Ishikawa (cell line): Measurements from ENCODE around the gene TMEFF2.

ENCODE experiments used
- CEBPB ChIP-seq: IDR thresholded peaks from 2 replicates; pipeline ENCODE4 v1.6.1; 2012
- CREB1 ChIP-seq: IDR thresholded peaks from 2 replicates; pipeline ENCODE4 v1.6.1; 2012; ENCODE audit warnings: low read depth
- EGR1 ChIP-seq: IDR thresholded peaks from 2 replicates; pipeline ENCODE4 v1.6.1; 2012
- EP300 ChIP-seq: IDR thresholded peaks from 2 replicates; pipeline ENCODE4 v1.6.1; 2012; ENCODE audit warnings: borderline replicate concordance
- FOXM1 ChIP-seq: IDR thresholded peaks from 2 replicates; pipeline ENCODE4 v1.6.1; 2012; ENCODE audit warnings: low read depth, borderline replicate concordance
- NFIC ChIP-seq: IDR thresholded peaks from 2 replicates; pipeline ENCODE4 v1.6.1; 2012
- RAD21 ChIP-seq: IDR thresholded peaks from 2 replicates; pipeline ENCODE4 v1.6.1; 2012; ENCODE audit warnings: low read depth
- TAF1 ChIP-seq: IDR thresholded peaks from 2 replicates; pipeline ENCODE4 v1.6.1; 2012; ENCODE audit warnings: low read depth, mild to moderate bottlenecking
- TCF12 ChIP-seq: IDR thresholded peaks from 2 replicates; pipeline ENCODE4 v1.6.1; 2012; ENCODE audit warnings: low read depth
- TEAD4 ChIP-seq: IDR thresholded peaks from 2 replicates; pipeline ENCODE4 v1.6.1; 2012
- YY1 ChIP-seq: IDR thresholded peaks from 2 replicates; pipeline ENCODE4 v1.6.1; 2012; ENCODE audit warnings: low read depth
- ZBTB7A ChIP-seq: IDR thresholded peaks from 2 replicates; pipeline ENCODE4 v1.6.1; 2012; ENCODE audit warnings: low read depth
- TF ChIP-seq, protein P1 (sequence below): IDR thresholded peaks from 2 replicates; pipeline ENCODE4 v1.6.1; 2012
- TF ChIP-seq, protein P2 (sequence below): IDR thresholded peaks from 2 replicates; pipeline ENCODE4 v1.6.1; 2012; ENCODE audit warnings: low read depth, mild to moderate bottlenecking
- TF ChIP-seq, protein P3 (sequence below): IDR thresholded peaks from 2 replicates; pipeline ENCODE4 v1.6.1; 2012

The TMEFF2 gene

DNA sequence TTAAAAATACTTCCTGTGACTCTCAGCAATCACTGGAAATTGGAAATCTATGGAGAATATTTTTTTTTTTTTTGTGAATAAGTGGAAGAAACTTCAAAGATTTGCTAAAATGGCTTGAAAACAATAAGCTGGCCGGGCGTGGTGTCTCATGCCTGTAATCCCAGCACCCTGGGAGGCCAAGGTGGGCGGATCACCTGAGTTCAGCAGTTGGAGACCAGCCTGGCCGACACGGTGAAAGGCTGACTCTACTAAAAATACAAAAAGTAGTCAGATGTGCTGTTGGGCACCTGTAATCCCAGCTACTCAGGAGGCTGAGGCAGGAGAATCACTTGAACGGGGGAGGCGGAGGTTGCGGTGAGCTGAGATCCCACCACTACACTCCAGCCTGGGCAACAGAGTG is 192.3 kb downstream of the TMEFF2 start:
- TF ChIP-seq TAF1 (no peak), CEBPB (no peak), ZBTB7A (no peak), FOXM1 (no peak), EP300 (peak; percentile 51; the same call in 1 of the 2 replicates), EGR1 (peak; percentile 75), TEAD4 (peak; percentile 49; the same call in 1 of the 2 replicates), CREB1 (no peak), TCF12 (peak; percentile 49; the same call in 1 of the 2 replicates)

DNA sequence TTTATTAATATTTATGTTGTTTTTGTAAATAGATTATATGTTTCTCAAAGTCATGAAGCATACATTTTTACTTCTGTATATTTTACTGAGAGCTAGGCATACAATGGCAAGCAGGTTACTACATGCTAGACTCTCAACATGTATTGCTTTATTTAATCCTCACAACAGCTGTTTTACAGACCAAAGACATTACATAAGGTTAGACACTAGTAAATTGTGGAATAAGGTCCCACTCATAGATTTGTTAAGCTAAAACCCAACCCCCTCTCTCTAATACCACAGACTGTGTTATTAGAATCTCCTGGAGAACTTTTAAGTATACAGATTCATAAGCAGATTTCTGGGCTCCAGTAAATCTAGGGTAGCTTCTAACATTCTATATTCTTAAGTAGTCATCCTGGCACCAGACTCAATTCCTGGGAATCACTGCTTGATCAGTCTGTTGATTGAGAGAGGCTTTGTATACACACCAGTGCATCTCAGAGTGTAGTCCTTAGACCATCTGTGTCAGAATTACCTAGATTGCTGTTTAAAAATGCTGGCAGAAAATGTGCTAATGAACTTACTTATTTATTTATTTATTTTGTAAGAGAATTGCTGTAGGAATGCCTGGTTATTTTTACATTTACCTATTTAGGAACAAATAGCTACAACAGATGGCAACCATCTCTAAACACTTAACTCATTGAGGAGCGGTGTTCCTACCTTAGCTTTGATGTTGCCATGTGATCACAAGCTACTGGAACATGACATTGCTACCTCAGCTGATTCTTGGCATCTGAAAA is 194.3 kb downstream of the TMEFF2 start:
- TF ChIP-seq, protein P1, sequence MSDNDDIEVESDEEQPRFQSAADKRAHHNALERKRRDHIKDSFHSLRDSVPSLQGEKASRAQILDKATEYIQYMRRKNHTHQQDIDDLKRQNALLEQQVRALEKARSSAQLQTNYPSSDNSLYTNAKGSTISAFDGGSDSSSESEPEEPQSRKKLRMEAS: no peak
- no peak for TF ChIP-seq ZBTB7A
- TF ChIP-seq NFIC: no peak
- no peak for TF ChIP-seq TAF1
- TF ChIP-seq CEBPB: no peak
- TF ChIP-seq EGR1: no peak

DNA sequence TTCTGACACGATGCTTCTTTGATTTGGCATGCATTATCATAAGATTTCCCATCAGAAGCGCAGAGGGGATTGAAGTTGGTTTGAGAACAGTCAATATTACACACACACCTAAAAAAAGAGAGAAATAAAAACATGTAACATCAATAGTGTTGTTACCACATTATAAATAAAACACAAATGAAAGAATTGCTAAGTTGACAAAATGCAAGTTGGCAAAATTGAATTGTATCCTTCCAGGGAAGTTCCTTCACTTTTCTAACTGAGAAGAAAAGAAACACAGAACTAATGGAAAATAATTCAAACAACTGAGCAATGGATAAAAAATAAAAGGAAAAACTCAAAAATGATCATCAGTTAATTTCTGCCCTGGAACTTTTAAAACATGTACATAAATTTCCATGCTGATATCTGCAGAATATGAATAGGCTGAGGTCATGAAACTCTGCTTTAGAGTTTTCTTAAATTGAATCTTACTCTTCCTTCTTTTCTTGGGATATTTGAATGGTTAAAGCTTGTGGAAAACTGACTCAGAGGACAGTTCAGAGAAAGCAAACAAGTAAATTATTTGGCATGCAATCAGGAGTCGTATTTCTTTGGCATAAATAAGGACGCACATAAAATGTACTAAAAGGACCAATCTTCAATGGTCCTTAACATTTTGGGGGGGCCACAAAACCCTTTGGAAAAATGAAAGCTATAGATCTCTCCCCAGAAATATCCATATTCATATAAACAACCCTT is 195.5 kb downstream of the TMEFF2 start:
- TF ChIP-seq TCF12 (no peak), EGR1 (no peak), RAD21 (no peak), ZBTB7A (no peak)
- TF ChIP-seq, protein P2, sequence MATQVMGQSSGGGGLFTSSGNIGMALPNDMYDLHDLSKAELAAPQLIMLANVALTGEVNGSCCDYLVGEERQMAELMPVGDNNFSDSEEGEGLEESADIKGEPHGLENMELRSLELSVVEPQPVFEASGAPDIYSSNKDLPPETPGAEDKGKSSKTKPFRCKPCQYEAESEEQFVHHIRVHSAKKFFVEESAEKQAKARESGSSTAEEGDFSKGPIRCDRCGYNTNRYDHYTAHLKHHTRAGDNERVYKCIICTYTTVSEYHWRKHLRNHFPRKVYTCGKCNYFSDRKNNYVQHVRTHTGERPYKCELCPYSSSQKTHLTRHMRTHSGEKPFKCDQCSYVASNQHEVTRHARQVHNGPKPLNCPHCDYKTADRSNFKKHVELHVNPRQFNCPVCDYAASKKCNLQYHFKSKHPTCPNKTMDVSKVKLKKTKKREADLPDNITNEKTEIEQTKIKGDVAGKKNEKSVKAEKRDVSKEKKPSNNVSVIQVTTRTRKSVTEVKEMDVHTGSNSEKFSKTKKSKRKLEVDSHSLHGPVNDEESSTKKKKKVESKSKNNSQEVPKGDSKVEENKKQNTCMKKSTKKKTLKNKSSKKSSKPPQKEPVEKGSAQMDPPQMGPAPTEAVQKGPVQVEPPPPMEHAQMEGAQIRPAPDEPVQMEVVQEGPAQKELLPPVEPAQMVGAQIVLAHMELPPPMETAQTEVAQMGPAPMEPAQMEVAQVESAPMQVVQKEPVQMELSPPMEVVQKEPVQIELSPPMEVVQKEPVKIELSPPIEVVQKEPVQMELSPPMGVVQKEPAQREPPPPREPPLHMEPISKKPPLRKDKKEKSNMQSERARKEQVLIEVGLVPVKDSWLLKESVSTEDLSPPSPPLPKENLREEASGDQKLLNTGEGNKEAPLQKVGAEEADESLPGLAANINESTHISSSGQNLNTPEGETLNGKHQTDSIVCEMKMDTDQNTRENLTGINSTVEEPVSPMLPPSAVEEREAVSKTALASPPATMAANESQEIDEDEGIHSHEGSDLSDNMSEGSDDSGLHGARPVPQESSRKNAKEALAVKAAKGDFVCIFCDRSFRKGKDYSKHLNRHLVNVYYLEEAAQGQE: no peak
- TF ChIP-seq, protein P3, sequence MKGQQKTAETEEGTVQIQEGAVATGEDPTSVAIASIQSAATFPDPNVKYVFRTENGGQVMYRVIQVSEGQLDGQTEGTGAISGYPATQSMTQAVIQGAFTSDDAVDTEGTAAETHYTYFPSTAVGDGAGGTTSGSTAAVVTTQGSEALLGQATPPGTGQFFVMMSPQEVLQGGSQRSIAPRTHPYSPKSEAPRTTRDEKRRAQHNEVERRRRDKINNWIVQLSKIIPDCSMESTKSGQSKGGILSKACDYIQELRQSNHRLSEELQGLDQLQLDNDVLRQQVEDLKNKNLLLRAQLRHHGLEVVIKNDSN: no peak
- TF ChIP-seq, protein P1: no peak

DNA sequence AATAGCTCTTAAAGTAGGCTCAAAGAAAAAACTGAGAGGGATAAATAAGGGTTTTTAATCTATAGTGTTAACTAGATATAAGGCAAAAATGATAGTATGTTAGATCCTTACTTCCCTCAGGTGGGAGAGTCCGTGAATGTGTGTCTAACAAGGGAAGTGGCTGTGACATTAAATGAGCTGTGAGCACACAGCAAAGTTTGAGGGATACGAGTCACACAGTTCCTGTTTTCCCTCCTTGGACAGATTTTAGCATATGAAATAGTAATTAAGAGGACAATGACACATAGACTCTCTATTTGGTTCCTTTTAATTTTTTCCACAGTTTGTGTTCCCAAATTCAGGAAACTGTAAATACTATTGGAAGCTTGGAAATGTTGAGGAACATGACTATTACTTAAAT is 199.4 kb downstream of the TMEFF2 start:
- TF ChIP-seq CREB1: no peak
- no peak for TF ChIP-seq TEAD4
- TF ChIP-seq ZBTB7A: no peak
- no peak for TF ChIP-seq TAF1
- no peak for TF ChIP-seq EGR1
- no peak for TF ChIP-seq CEBPB
- TF ChIP-seq, protein P2: no peak
- TF ChIP-seq, protein P1: no peak
- TF ChIP-seq TCF12: no peak
- TF ChIP-seq YY1: no peak
- no peak for TF ChIP-seq EP300
- no peak for TF ChIP-seq RAD21
- TF ChIP-seq, protein P3: no peak
- TF ChIP-seq NFIC: no peak
- TF ChIP-seq FOXM1: no peak

DNA sequence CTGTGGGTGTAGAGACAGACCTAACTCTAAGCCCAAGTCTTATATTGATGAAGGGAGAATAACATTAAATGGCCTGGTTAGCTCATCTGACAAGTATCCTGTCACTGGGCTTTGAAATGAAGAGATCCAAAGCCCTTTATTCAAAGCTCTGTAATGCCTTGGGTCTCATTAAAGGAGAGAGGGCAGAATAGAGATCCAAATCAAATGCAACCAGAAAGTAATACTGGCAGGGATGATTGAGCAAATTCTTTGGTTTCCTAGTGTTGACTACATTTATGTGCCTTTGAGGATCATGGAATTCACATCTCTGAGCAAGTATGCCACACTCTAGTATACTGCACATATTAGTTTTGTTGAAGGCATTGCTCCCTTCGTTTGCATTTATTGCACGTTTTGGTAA is 200.0 kb downstream of the TMEFF2 start:
- no peak for TF ChIP-seq EP300
- no peak for TF ChIP-seq TEAD4
- TF ChIP-seq, protein P3: no peak
- no peak for TF ChIP-seq FOXM1
- TF ChIP-seq, protein P2: no peak
- TF ChIP-seq TCF12: no peak
- no peak for TF ChIP-seq RAD21
- no peak for TF ChIP-seq EGR1
- no peak for TF ChIP-seq NFIC
- TF ChIP-seq ZBTB7A: no peak
- no peak for TF ChIP-seq CEBPB
- TF ChIP-seq YY1: no peak
- TF ChIP-seq, protein P1: no peak
- no peak for TF ChIP-seq CREB1
- no peak for TF ChIP-seq TAF1
